HCT116 (cell line): ENCODE measurements around the gene SH3BP1. TPM values are rescaled to one million over a fixed set of nuclear protein-coding genes. Genes with fewer than 3 reads are reported as not detected.

Experiments
- ATAC-seq: fragments of 200-7000 bp; cut with Tn5 transposase; 2 replicates; pipeline ENCODE4 v1.9.1; 2020; ENCODE audit warnings: mild to moderate bottlenecking, moderate library complexity
- BruUV-seq: library from RNA; stranded (reverse); fragments of 400-500 nt; replicated peaks from 2 replicates; lab custom pipeline; 2021; lab: Mats Ljungman, UMichigan
- CTCF ChIA-PET: fragments of 300-600 bp; sonication (Branson Sonifier 250); formaldehyde crosslinking; loops from one replicate; lab custom pipeline; 2021; ENCODE audit warnings: antibody characterized with exemption; lab: Charles Lee
- POLR2A ChIA-PET: fragments of 300-600, 350-600 bp; sonication (Branson Sonifier 250); formaldehyde crosslinking; loops from one replicate; lab custom pipeline; 2021; ENCODE audit warnings: antibody characterized with exemption; lab: Charles Lee
- RAD21 ChIA-PET, 2 experiments: fragments of 300-600 bp; sonication (Branson Sonifier 250); formaldehyde crosslinking; loops; one replicate each; lab custom pipeline; 2023; ENCODE audit warnings: low total read pairs in 2 of 2; ENCODE audit not compliant: uncharacterized antibody in 2 of 2, unreplicated experiment in 2 of 2, low non-redundant PET in 1 of 2; lab: Charles Lee
- DNase-seq: peaks from one replicate; pipeline ENCODE4 v3.0.0-alpha.2; 2010; ENCODE audit warnings: low read depth, low spot score
- H2AFZ ChIP-seq: fragments of 200-600 bp; shearing (Covaris generic), sonication (generic); 2 replicates; pipeline ENCODE4 v1.6.1; 2017; ENCODE audit warnings: low read depth, mixed run types, mixed read lengths, antibody characterized with exemption, low read length; ENCODE audit not compliant: poor library complexity, severe bottlenecking
- H3K27ac ChIP-seq: 2 replicates; pipeline ENCODE4 v1.5.1; 2012; ENCODE audit warnings: low read depth, low read length
- H3K27me3 ChIP-seq: fragments of 200-600 bp; sonication (generic); 2 replicates; pipeline ENCODE4 v1.6.1; 2016; ENCODE audit warnings: mixed run types, low read length, mixed read lengths; ENCODE audit not compliant: insufficient read depth
- H3K36me3 ChIP-seq, 2 experiments: fragments of 200-500 bp in 1 of 2; fragments of 200-600 bp in 1 of 2; sonication (Bioruptor generic) in 1 of 2; sonication (generic) in 1 of 2; 2 replicates each; pipeline versions ENCODE4 v1.5.1 to v1.6.1; 2014 to 2016; ENCODE audit warnings: low read length in 2 of 2, inconsistent platforms in 1 of 2, mixed read lengths in 1 of 2, mixed run types in 1 of 2; ENCODE audit not compliant: insufficient read depth in 2 of 2, control insufficient read depth in 1 of 2
- H3K4me1 ChIP-seq, 2 experiments: fragments of 200-600 bp in 1 of 2; sonication (generic) in 1 of 2; 2 replicates each; pipeline versions ENCODE4 v1.5.1 to v1.6.1; 2012 to 2017; ENCODE audit warnings: low read length in 2 of 2, inconsistent platforms in 1 of 2, mild to moderate bottlenecking in 1 of 2, mixed read lengths in 1 of 2, mixed run types in 1 of 2, moderate library complexity in 1 of 2; ENCODE audit not compliant: insufficient read depth in 2 of 2, control insufficient read depth in 1 of 2
- H3K4me2 ChIP-seq: fragments of 200-600 bp; sonication (generic); 2 replicates; pipeline ENCODE4 v1.6.1; 2017; ENCODE audit warnings: mixed run types, low read length, mixed read lengths
- H3K4me3 ChIP-seq, 2 experiments: fragments of 200-600 bp in 1 of 2; sonication (generic) in 1 of 2; replicated peaks in 1 of 2; 2 replicates each; pipeline ENCODE4 v1.5.1; 2011 to 2016; ENCODE audit warnings: low read length in 2 of 2, control low read depth in 1 of 2, low read depth in 1 of 2, mild to moderate bottlenecking in 1 of 2, mixed read lengths in 1 of 2, mixed run types in 1 of 2
- H3K79me2 ChIP-seq: fragments of 200-600 bp; sonication (generic); 2 replicates; pipeline ENCODE4 v1.6.1; 2017; ENCODE audit warnings: mild to moderate bottlenecking, mixed run types, low read length, moderate library complexity, mixed read lengths; ENCODE audit not compliant: insufficient read depth
- H3K9ac ChIP-seq: fragments of 200-600 bp; sonication (generic); 2 replicates; pipeline ENCODE4 v1.6.1; 2016; ENCODE audit warnings: low read length, mixed read lengths
- H3K9me2 ChIP-seq: fragments of 200-600 bp; sonication (generic), shearing (Covaris generic); 2 replicates; pipeline ENCODE4 v1.6.1; 2017; ENCODE audit warnings: mixed run types, mild to moderate bottlenecking, moderate library complexity; ENCODE audit not compliant: insufficient read depth
- H3K9me3 ChIP-seq, 2 experiments: fragments of 200-500 bp in 1 of 2; fragments of 200-600 bp in 1 of 2; sonication (Bioruptor generic) in 1 of 2; sonication (generic) in 1 of 2; 2 replicates each; pipeline ENCODE4 v1.6.1; 2014 to 2017; ENCODE audit warnings: low read length in 2 of 2, mixed read lengths in 2 of 2, inconsistent platforms in 1 of 2, low read depth in 1 of 2, mild to moderate bottlenecking in 1 of 2, mixed run types in 1 of 2, moderate library complexity in 1 of 2; ENCODE audit not compliant: control insufficient read depth in 1 of 2, insufficient read depth in 1 of 2
- H4K20me1 ChIP-seq: fragments of 200-600 bp; sonication (generic), shearing (Covaris generic); 2 replicates; pipeline ENCODE4 v1.6.1; 2017; ENCODE audit warnings: mixed run types, mild to moderate bottlenecking, moderate library complexity; ENCODE audit not compliant: insufficient read depth
- ATF3 ChIP-seq: IDR thresholded peaks from 2 replicates; pipeline ENCODE4 v1.6.1; 2012
- CBX3 ChIP-seq: IDR thresholded peaks from 2 replicates; pipeline ENCODE4 v1.6.1; 2012; ENCODE audit warnings: low read depth
- CEBPB ChIP-seq: IDR thresholded peaks from 2 replicates; pipeline ENCODE4 v1.6.1; 2012; ENCODE audit warnings: low read depth
- CTCF ChIP-seq, 3 experiments: fragments of 200-600 bp in 1 of 3; sonication (generic) in 1 of 3; IDR thresholded peaks in 2 of 3; conservative IDR thresholded peaks in 1 of 3; 2 replicates each; pipeline ENCODE4 v1.5.1; 2012 to 2017; ENCODE audit warnings: low read depth in 2 of 3, low read length in 2 of 3, antibody characterized with exemption in 1 of 3, borderline replicate concordance in 1 of 3, control low read depth in 1 of 3, mild to moderate bottlenecking in 1 of 3, mixed read lengths in 1 of 3, mixed run types in 1 of 3, moderate library complexity in 1 of 3; ENCODE audit not compliant: insufficient read depth in 1 of 3
- EGR1 ChIP-seq: IDR thresholded peaks from 2 replicates; pipeline ENCODE4 v1.6.1; 2012; ENCODE audit warnings: low read depth
- ELF1 ChIP-seq: IDR thresholded peaks from 2 replicates; pipeline ENCODE4 v1.6.1; 2012; ENCODE audit warnings: low read depth, borderline replicate concordance
- EZH2 ChIP-seq: fragments of 200-600 bp; sonication (generic); IDR thresholded peaks from 2 replicates; pipeline ENCODE4 v1.6.1; 2017; ENCODE audit warnings: antibody characterized with exemption, mixed run types
- EZH2phosphoT487 ChIP-seq: fragments of 200-600 bp; IDR thresholded peaks from 2 replicates; pipeline ENCODE4 v1.6.1; 2018; ENCODE audit warnings: antibody characterized with exemption, borderline replicate concordance
- JUND ChIP-seq: IDR thresholded peaks from 2 replicates; pipeline ENCODE4 v1.6.1; 2012
- MAX ChIP-seq: IDR thresholded peaks from 2 replicates; pipeline ENCODE4 v1.6.1; 2012
- POLR2A ChIP-seq: IDR thresholded peaks from 2 replicates; pipeline ENCODE4 v1.7.0; 2011; ENCODE audit warnings: borderline replicate concordance; ENCODE audit not compliant: insufficient read depth, insufficient read length; ENCODE audit errors: extremely low read depth
- POLR2AphosphoS5 ChIP-seq: IDR thresholded peaks from 2 replicates; pipeline ENCODE4 v1.6.1; 2011; ENCODE audit warnings: mild to moderate bottlenecking, low read depth, low read length, moderate library complexity
- RAD21 ChIP-seq: IDR thresholded peaks from 2 replicates; pipeline ENCODE4 v1.6.1; 2012; ENCODE audit warnings: low read depth, mild to moderate bottlenecking
- REST ChIP-seq: IDR thresholded peaks from 2 replicates; pipeline ENCODE4 v1.6.1; 2012; ENCODE audit warnings: low read depth
- SP1 ChIP-seq: IDR thresholded peaks from 2 replicates; pipeline ENCODE4 v1.6.1; 2012; ENCODE audit warnings: low read depth
- SRF ChIP-seq: IDR thresholded peaks from 2 replicates; pipeline ENCODE4 v1.6.1; 2012; ENCODE audit warnings: low read depth
- TCF7L2 ChIP-seq: IDR thresholded peaks from 2 replicates; pipeline ENCODE4 v1.7.0; 2011; ENCODE audit warnings: borderline replicate concordance, inconsistent platforms; ENCODE audit not compliant: insufficient read depth, insufficient read length; ENCODE audit errors: extremely low read depth
- YY1 ChIP-seq: IDR thresholded peaks from 2 replicates; pipeline ENCODE4 v1.6.1; 2011; ENCODE audit warnings: low read length, low read depth, moderate library complexity, mild to moderate bottlenecking; ENCODE audit not compliant: insufficient replicate concordance; ENCODE audit errors: extremely low read depth
- ZBTB33 ChIP-seq: IDR thresholded peaks from 2 replicates; pipeline ENCODE4 v1.6.1; 2011; ENCODE audit warnings: mild to moderate bottlenecking, low read length, moderate library complexity; ENCODE audit not compliant: insufficient replicate concordance; ENCODE audit errors: extremely low read depth
- ZNF274 ChIP-seq: fragments of 200-500 bp; sonication (Bioruptor generic); IDR thresholded peaks from 2 replicates; pipeline ENCODE4 v1.6.1; 2014; ENCODE audit warnings: mild to moderate bottlenecking, low read depth, low read length, inconsistent platforms
- intact Hi-C: fragments of 100-400 bp; cut with micrococcal nuclease; formaldehyde crosslinking; loops from 2 replicates; pipeline ENCODE4 v1.10.0; 2022
- total RNA-seq: library from RNA; stranded (reverse); gene quantifications from one replicate; pipeline ENCODE4 v1.2.1, GENCODE V29; 2021; ENCODE audit not compliant: unreplicated experiment

SH3BP1 gene
- total RNA-seq, 1 experiment from 2014 or later, result 48.4 TPM

GRCh38 chr22:37655252-37655563 is 15.7 kb downstream of the SH3BP1 start:
- TF ChIP-seq ZNF274 (no peak), CEBPB (no peak), JUND (no peak), POLR2AphosphoS5 (no peak), POLR2A (no peak), CBX3 (no peak), EGR1 (no peak), SRF (no peak), SP1 (no peak), ATF3 (no peak), REST (no peak), CTCF (IDR thresholded peaks at IDR 0.05 in 2 of 3, conservative IDR thresholded peaks at IDR 0.05 in 1 of 3; ENCODE audit: borderline replicate concordance in 1 of 3, insufficient read depth in 1 of 3, low read depth in 2 of 3, low read length in 2 of 3) (no peak), TCF7L2 (no peak), MAX (no peak), RAD21 (no peak), ELF1 (no peak), EZH2phosphoT487 (no peak), YY1 (no peak), ZBTB33 (no peak), EZH2 (no peak)
- intact Hi-C loops, result no loop called here
- H3K9ac ChIP-seq, result no peak overlapping the region
- no peaks in the 10 kb centered on the region for H4K20me1 ChIP-seq
- ChIA-PET RAD21 (no interaction called here), CTCF (no interaction called here), POLR2A (no interaction called here)
- ATAC-seq, result no peak
- H3K36me3 ChIP-seq, result peaks cover 14 to 20% of the 10 kb centered on the region in 2 experiments; a peak in 3 of 4 replicates
- peaks cover 11 to 21% of the 10 kb centered on the region in 2 experiments; a peak in 3 of 4 replicates for H3K4me1 ChIP-seq
- H3K4me3 ChIP-seq, result no peak overlapping the region
- peaks cover 12% of the 10 kb centered on the region for H3K79me2 ChIP-seq
- no peaks in the 10 kb centered on the region for H3K9me2 ChIP-seq
- DNase-seq, result no peak
- no peaks in the 10 kb centered on the region for H3K9me3 ChIP-seq
- BruUV-seq, result no TSS peak
- no peaks in the 10 kb centered on the region for H3K27me3 ChIP-seq
- H3K4me2 ChIP-seq, result no peak overlapping the region
- no peak overlapping the region for H3K27ac ChIP-seq
- H2AFZ ChIP-seq, result no peak overlapping the region
